HG03280 (cell line): Measurements from ENCODE around the gene PCBP3.

Source experiments
- ATAC-seq: cut with Tn5 transposase; IDR thresholded peaks from one replicate; pipeline ENCODE4 v1.9.1; 2021; ENCODE audit warnings: mild to moderate bottlenecking, moderate library complexity; ENCODE audit not compliant: unreplicated experiment

PCBP3 gene

DNA sequence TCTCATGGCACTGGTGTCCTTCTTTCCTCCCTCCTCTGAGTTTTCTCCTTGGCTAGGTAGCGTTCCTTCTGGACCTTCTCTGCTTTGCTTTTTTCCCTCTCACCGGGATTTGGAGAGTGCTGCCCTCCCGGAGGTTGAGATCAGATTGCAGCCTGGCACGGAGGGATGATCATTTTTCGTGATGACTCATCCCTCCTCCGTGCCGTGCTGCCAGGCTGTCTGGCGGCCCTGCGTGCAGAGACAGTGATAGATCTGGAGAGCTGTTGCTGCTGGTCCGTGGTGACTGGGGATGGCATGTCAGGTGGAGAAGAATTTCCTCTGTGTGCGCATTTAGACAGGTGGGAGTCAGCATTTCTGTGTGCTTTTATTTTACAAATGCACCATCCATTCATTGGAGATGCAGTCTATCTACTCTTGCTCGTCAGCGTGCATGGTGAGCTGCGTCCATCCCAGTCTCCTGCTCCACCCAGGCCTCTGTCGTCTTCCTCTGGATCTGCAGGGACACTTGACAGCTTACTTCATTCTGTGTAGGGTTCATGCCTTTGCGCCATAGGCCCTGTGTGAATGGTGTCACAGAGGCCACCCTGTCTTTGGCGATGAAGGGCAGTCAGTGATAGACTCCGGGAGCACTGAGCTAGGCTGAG is 104.4 kb downstream of the PCBP3 start:
- ATAC-seq, result no peak

DNA sequence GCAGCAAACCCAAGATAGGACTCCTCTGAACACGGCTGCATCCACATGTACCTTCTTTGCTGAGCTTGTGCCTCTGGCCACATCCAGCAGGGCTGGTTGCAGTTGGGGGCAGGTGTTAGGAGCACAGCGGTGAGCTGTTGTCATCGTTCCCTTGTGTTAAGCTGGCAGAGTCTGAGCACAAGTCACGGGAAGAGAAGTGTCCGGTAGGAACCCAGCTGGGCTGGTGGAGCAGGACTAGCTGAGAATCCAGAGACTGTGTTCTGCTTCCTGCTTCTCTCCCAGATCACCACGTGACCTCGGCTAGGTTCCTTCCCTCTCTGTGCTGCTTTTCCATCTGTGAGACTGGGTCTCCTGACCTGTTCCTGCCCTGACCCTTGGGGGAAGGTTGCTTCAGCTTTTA is 105.1 kb downstream of the PCBP3 start:
- no peak for ATAC-seq

DNA sequence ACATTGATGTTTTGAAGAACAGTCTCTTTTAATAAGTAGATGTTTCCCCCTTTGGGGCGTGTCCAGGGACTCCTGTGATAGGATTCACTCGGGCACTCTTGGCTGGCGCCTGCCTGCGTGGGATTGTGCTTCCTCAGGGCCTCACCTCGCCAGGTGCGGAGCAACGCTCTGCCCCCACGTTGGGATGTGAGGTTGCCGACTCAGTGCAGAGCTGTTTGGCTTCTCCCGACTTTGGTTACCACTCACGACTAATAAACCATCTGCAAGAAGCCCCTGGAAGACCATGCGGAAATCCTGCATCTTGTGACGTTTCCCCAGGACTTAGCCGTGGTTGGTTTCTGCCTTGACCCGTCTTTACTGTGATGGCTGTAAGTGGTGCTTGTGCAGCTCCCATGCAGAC is 106.4 kb downstream of the PCBP3 start:
- no peak for ATAC-seq

DNA sequence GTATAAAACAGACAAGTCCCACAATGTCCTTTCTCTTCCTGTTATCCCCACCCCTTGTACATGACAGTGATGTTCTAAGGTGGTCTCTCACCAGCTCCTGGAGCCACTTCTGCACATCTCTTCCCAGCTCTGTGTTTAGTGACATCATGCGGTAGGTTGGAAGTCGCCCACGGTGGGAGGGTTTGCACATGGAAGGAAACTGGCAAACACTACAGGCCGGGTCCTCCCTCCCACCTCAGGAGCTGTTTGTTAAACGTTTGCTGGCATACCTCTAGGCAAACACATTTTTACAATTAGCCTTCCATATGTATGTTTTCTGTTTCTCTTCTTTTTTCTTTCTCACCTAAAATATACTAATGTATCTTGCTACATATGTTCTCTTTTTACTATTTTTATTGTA is 107.4 kb downstream of the PCBP3 start:
- no peak for ATAC-seq

DNA sequence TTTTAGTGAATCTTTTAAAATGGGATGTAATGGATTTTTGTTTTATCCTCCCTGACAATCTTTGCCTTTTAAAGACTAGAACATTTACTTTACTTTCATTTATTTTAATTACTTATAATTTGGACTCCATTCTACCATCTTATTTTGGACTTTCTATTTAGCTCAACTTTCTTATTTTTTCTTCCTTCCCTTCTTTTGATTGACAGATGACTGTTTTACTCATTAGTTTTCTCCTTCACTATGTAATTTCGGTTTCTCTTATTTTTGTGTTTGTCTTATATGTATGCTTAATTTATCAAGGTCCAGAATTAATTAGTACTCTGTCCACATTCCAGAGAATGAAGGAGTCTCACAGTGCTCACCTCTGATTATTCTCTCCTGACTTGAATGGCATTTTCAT is 109.9 kb downstream of the PCBP3 start:
- ATAC-seq, result no peak

DNA sequence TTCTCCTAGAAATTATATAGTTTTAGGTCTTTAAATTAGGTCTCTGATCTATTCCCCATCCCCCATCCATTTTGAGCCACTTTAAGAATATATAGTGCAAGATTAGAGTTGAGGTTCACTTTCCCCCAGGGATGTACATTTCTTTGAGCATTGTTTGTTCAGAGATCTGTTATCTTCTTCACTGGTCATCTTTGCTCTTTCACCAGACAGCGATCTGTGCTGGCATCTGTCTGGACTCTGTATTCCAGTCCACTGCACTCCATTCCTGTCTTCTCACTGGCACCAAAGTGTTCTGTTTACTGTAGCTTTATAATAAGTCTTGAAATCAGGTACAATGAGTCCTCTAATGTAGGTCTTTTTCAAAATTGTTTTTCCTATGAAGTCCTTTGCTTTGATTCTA is 112.5 kb downstream of the PCBP3 start:
- ATAC-seq, result no peak

DNA sequence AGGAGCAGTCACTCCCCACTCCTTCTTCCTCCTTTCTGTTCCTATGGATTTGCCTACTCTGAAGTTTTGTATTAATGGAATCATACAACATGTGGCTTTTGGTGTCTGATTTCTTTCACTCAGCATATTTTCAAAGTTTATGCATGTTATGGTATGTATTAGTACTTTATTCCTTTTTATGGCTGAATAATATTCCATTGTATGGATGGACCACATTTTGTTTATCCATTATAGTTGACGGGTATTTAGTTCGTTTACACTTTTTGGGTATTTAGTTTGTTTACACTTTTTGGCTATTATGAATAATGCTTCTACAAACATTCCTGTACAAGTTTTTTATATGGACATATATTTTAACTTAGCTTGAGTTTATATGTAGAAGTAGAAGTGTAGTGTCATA is 113.1 kb downstream of the PCBP3 start:
- no peak for ATAC-seq

DNA sequence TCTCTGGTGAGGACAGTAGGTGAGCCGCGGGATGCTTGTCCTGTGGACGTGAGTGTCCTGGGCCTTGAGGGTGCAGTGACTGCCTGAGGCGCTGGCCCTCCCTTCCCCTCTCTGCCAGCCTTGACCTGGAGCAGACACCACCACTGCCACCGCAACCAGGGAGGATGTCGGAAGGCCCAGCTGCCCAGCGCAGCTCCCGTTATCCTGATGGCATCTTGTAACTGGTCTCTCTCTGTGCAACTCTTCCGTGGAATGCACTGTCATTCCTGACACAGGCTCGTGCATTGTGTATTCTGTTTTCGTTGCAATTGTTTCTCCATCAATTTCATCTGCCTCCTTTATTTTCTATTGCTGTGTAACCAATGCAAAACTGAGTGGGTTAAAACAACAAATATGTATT is 118.2 kb downstream of the PCBP3 start:
- no peak for ATAC-seq

DNA sequence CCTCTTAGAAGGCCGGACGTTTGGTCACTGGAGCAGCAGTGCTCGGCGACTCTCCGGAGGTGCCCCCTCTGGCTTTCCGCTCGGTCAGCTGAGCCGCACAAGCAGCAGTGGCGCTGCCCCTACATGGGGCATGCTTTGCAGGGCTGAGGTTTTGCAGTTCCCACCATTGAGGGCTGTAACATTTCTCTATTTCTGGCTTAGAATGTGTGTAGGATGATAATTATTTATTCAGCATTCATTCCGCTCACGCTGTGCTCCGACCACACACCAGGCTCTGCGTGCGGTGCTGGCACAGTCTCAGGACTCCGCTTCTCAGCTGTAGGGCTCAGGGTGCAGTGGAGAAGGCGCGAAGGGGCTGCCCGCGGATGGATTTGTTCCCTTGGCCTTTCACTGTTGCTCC is 119.5 kb downstream of the PCBP3 start:
- no peak for ATAC-seq

DNA sequence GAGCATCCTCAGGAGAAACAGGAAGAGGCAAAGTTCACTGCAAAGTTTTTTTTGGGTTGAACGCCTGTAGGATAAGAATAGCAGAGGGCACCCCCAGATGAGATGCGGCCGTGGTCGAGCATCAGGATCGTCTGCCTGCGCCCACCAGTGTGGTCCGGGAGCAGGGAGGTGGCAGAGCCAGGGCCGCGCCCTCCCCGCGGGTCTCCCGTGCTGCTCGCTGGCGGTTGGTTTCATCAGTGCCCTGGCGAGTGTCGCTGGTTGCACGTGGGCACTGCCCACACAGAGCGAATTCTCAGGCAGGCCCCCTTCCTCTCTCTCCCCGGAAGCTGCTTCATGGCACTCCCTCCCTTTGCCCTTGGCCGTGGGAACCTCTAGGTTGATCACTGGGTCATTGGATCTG is 120.0 kb downstream of the PCBP3 start:
- ATAC-seq, result no peak

DNA sequence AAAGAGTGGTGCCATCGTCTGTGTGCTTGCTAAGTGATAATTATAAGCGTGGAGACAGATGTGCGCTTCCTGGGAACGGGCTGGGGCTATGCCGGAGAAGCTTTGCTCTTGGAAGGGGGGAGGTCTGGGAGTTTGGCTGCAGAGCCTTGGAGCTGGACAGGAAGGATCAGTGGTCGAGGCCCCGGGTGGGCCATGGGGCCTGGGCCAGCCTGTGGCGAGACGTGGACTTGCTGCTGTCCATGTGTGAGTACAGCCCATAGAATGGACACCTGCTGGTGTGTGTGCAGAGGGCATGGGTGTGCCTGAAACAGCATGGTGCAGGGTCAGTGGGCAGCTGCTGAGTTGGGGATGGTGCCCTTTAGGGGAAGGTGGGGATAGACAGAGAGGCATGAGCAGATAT is 121.3 kb downstream of the PCBP3 start:
- ATAC-seq, result no peak

DNA sequence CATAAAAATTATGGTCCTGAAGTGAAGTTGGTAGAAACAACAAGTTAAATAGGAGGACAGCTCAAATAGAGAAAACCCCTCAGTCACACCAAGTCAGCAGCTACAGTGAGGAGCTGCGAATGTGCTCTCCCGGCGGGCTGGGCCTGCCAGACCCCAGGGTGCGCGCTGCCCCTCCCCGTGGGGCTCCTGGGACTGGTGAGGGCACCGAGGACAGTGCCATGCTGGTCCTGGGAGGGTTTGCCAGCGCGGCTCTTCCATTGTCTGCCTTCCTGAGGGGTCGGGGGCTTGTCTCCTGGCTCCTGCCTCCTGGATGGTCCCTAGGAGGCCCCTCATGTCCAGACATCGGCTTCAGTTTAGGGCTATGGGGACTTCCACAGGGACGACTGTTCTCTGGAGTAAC is 121.8 kb downstream of the PCBP3 start:
- no peak for ATAC-seq

DNA sequence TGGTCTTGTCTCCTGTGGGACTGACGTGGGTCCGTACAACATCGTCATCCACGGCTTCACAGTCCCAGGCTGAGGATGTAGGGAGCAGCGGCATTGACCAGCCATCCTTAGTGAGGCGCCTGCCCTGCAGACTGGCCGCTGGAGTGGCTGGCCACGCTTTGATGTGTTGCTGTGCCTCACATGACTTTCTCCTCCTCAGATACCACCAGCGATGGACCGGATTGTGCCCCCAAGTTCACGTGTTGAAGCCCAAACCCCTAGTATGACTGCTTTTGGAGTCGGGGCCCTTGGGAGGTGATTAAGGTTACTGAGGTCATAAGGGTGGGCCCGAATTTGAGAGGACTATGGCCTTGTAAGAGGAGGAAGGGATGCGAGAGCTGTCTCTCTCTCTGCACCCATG is 122.5 kb downstream of the PCBP3 start:
- no peak for ATAC-seq

DNA sequence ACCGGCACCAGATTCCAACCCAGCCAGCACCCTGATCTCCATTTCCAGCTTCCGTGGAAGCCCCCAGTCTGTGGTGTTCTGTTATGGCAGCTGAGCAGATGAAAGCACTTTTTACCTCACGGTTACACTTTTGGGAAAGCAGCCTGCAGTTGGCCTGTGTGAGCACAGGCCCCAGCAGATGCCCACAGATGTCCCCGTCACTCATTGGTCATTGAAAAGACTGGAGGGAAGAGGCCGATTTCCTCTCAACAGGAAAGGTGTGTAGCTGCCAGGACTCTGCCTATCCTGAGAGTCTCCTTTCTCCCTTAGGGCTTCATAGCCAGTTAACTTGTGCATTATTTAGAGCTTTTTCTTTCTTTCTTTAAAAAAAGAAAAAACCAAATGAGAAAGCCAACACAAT is 123.0 kb downstream of the PCBP3 start:
- ATAC-seq, result no peak

DNA sequence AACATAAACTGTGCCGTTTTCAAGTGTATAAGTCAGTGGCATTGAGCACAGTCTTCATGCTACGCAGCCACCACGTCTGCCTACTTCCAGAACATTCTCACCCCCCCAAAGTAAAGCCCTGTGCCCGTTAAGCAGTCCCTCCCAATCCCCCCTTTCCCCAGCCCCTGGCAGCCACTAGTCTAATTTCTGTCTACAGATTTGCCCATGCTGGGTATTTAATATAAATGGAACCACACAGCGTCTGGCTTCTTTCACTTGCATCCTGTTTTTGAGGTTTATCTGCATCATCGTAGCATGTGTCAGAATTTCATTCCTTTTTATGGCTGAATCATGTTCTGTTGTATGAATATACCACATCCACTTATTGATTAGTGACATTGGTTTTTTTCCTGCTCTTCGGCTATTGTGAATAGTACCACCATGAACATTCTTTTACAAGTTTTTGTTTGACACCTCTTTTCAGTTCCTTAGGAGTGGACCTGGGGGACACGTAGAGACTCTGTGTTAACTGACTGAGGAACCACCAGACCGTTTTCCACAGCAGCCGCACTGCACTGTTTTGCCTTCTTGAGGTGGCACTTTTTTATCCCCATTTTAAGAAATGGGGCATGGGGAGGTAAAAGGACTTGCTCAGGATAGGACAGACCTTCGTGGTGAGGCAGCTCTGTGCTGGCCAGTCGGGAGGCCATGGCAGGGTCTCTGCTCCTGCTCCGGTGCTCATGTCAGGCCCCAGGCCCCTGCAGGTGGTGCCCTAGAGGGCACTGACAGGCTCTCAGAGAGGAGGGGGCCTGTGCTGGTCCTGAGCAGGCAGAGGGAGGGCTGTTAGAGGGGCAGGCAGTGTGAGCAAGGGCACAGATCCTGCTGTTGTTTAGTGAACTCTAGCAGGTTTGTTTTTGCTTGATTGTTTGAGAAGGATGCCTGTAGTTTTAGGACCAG is 123.8 kb downstream of the PCBP3 start:
- ATAC-seq, result no peak

DNA sequence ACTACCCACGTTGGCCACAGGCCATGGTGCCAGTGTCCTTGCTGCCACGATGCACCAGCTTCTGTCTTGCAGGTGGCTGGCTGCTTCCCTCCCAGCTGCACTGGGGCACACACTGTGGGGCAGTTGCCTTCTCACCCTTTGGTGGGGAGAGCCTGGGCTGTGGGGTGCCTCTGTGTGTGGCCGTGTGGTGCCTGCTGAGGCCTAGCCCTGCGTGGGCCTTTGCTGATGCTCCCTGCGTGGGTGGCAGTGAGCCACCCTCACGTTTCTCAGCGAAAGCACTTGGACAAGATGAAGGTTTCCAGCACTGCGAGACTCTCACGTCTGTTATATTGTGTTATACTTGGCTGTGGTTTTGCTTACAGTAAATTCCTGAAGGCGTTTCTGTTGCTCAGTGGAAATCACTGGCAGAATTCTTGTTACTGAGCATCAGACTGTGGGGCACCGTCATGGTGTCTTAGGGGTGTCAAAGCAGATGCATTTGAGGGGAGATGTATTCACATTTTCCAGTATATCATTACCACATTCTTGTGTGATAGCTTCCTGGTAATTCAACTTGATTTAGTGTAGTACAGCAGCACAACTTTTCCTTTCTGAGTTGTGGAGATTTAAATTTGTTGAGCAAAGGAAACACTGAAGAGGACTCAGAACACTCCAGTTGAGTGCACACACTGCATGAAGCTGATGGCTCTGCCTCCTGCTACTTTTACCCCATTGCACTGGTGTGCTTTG is 124.7 kb downstream of the PCBP3 start:
- ATAC-seq, result no peak

DNA sequence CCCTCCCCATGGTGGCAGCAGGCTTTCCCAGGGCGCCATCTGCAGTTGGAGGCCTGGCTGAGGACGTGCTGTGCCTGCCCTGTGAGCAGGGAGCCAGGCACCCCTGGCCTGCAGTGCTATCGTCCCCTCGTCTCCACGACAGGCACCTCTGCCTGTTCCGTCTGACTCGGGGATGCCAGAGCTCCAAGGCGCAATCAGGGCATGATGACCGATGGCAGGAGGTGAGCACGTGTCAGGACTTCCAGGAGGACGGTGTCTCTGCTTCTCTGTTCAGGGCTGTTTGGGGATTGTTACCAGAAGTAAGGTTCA is 125.2 kb downstream of the PCBP3 start:
- ATAC-seq, result no peak

DNA sequence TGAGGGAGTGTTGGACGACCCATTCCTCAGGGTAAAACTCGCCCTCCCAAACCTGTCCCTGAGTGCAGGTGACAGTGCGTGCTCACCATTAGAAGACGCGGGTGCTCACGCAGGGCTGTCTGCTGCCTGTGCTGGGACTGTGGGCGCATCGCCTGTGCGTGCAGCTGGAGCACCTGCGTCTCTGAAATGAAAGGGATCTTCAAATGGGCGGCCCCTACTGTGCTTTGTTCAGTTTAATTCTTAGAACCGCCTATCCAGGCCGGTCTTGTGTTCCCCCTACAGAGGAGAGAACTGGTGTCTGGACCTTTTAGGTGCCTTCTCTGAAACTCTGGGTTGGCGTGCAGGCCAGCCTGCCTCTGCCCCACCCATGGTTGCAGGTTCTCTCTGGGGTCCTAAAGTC is 125.8 kb downstream of the PCBP3 start:
- ATAC-seq, result no peak

DNA sequence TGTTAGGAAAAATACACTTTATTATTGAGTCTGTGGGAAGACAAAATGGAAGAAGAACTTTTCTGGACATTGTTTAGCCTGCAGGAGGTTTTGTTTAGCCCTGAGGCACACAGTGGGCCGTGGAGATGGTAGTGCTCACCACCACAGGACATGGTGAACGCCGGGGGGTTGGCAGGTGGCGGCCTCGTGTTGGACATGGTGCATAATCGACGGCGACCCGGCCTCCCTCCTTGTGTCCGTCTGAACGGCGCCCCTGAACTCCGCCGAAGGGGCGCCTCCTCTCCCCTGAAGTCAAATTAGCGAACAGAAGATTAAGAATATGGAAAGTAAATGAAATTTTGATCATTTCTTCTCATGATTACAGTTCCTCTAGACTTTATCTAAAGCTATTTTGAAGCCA is 126.4 kb downstream of the PCBP3 start:
- no peak for ATAC-seq

DNA sequence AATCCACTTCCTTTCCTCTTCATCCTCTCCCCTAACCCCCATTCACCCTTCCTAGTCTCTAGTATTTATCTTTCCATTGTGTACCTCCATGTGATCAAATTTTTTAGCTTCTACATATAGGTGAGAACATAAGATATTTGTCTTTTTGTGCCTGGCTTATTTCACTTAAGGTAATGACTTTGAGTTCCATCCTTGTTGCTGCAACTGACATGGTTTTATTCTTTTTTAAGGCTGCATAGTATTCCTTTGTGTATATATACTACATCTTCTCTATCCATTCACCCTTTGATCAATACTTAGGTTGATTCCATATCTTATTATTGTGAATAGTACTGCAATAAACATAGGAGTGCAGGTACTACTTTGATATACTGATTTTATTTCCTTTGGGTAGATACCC is 128.7 kb downstream of the PCBP3 start:
- ATAC-seq, result no peak

DNA sequence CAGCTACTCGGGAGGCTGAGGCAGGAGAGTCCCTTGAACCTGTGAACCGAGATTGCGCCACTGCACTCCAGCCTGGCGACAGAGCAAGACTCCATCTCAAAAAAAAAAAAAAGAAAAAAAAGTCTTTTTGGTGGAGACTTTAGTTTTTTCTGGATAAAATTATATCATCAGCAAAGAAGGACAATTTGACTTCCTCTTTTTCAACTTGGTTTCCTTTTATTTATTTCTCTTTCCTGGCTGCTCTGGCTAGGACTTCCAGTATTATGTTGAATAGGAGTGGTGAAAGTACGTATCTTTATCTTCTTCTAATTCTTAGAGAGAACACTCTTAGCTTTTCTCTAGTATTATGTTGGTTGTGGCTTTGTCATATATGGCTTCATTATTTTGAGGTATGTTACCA is 130.8 kb downstream of the PCBP3 start:
- no peak for ATAC-seq

DNA sequence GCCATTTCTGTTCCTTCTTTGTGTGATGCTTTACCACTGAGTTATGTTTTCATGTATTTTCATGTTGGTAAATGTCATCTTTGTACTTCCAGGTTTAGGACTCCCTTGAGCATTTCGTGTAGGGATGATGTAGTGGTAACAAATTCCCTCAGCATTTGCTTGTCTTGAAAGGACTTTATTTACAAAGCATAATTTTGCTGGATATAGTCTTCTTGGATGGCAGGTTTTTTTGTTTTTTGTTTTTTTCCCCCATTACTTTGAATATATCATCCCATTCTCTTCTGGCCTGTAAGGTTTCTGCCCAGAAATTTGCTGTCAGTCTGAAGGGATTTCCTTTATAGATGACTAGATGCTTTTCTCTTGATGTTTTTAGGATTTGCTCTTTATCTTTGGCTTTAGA is 133.4 kb downstream of the PCBP3 start:
- no peak for ATAC-seq
